H1 (cell line): ENCODE data around the gene SOWAHD. TPM values are rescaled to one million over a fixed set of nuclear protein-coding genes. Genes with fewer than 3 reads are reported as not detected.

ENCODE experiments used
- CTCF ChIA-PET: fragments of 300-600 bp; sonication (Branson Sonifier 250); formaldehyde crosslinking; loops from one replicate; lab custom pipeline; 2021; ENCODE audit not compliant: partially characterized antibody; lab: Charles Lee
- POLR2A ChIA-PET: fragments of 300-600 bp; sonication (Branson Sonifier 250); formaldehyde crosslinking; loops from one replicate; lab custom pipeline; 2021; ENCODE audit warnings: inconsistent platforms; ENCODE audit not compliant: partially characterized antibody; lab: Charles Lee
- DNase-seq, 2 experiments: peaks; one replicate each; pipeline versions ENCODE4 v3.0.0 to v3.0.0-alpha.2; 2010 to 2022; ENCODE audit warnings: low spot score in 2 of 2, low read depth in 1 of 2, mixed read lengths in 1 of 2
- FAIRE-seq: peaks from 2 replicates; lab custom pipeline; 2011; peaks lifted over from hg19 to GRCh38; lab: Jason Lieb, UNC
- H2AFZ ChIP-seq: 2 replicates; pipeline ENCODE4 v1.8.1; 2012; ENCODE audit warnings: low read length, inconsistent platforms
- H2AK5ac ChIP-seq: 2 replicates; pipeline ENCODE4 v1.6.1; 2013; ENCODE audit warnings: low read depth, low read length
- H2BK120ac ChIP-seq: replicated peaks from 2 replicates; pipeline ENCODE3; 2013; ENCODE audit warnings: low read depth, low read length, inconsistent platforms
- H2BK12ac ChIP-seq: 2 replicates; pipeline ENCODE4 v1.6.1; 2013; ENCODE audit warnings: low read depth, low read length
- H2BK15ac ChIP-seq: 2 replicates; pipeline ENCODE4 v1.6.1; 2013; ENCODE audit warnings: low read length
- H2BK20ac ChIP-seq: 2 replicates; pipeline ENCODE4 v1.6.1; 2013; ENCODE audit warnings: low read length
- H2BK5ac ChIP-seq: 2 replicates; pipeline ENCODE4 v1.6.1; 2013; ENCODE audit warnings: low read depth, low read length
- H3K14ac ChIP-seq: 2 replicates; pipeline ENCODE4 v1.6.1; 2013; ENCODE audit warnings: inconsistent platforms; ENCODE audit not compliant: insufficient read length
- H3K18ac ChIP-seq: 2 replicates; pipeline ENCODE4 v1.6.1; 2013; ENCODE audit warnings: low read length; ENCODE audit errors: extremely low read depth
- H3K23ac ChIP-seq: 2 replicates; pipeline ENCODE4 v1.6.1; 2013; ENCODE audit warnings: inconsistent platforms; ENCODE audit not compliant: insufficient read length
- H3K23me2 ChIP-seq: 2 replicates; pipeline ENCODE4 v1.6.1; 2013; ENCODE audit warnings: low read depth, low read length
- H3K27ac ChIP-seq: 2 replicates; pipeline ENCODE4 v1.6.1; 2011; ENCODE audit warnings: low read depth, low read length, inconsistent platforms
- H3K27me3 ChIP-seq, 4 experiments: replicated peaks in 1 of 4; 1 replicate in 1 of 4; 2 replicates in 3 of 4; pipeline versions ENCODE4 v1.6.1 to v1.8.1; 2011 to 2013; ENCODE audit warnings: low read length in 3 of 4, mild to moderate bottlenecking in 3 of 4, inconsistent platforms in 2 of 4, mixed read lengths in 2 of 4, moderate library complexity in 1 of 4; ENCODE audit not compliant: control insufficient read depth in 3 of 4, insufficient read depth in 3 of 4; ENCODE audit errors: extremely low read depth in 1 of 4
- H3K36me3 ChIP-seq, 4 experiments: 2 replicates each; pipeline versions ENCODE4 v1.6.1 to v1.8.1; 2011 to 2013; ENCODE audit warnings: mild to moderate bottlenecking in 4 of 4, low read length in 3 of 4, moderate library complexity in 2 of 4, control low read depth in 1 of 4, inconsistent platforms in 1 of 4; ENCODE audit not compliant: insufficient read depth in 4 of 4, control insufficient read depth in 2 of 4
- H3K4ac ChIP-seq: replicated peaks from 2 replicates; pipeline ENCODE3; 2013; ENCODE audit warnings: low read length, low read depth, mixed read lengths, inconsistent platforms; ENCODE audit not compliant: insufficient read length
- H3K4me1 ChIP-seq, 4 experiments: replicated peaks in 1 of 4; 1 replicate in 1 of 4; 2 replicates in 3 of 4; pipeline versions ENCODE4 v1.6.1 to v1.8.1; 2011 to 2013; ENCODE audit warnings: low read length in 3 of 4, inconsistent platforms in 2 of 4, mixed read lengths in 1 of 4; ENCODE audit not compliant: insufficient read depth in 4 of 4, control insufficient read depth in 3 of 4
- H3K4me2 ChIP-seq, 2 experiments: 2 replicates each; pipeline versions ENCODE4 v1.6.1 to v1.8.1; 2011 to 2013; ENCODE audit warnings: low read depth in 2 of 2, low read length in 2 of 2, control low read depth in 1 of 2, inconsistent platforms in 1 of 2, mild to moderate bottlenecking in 1 of 2; ENCODE audit not compliant: insufficient read depth in 1 of 2
- H3K4me3 ChIP-seq, 4 experiments: fragments of 200-600, 300-600 bp in 1 of 4; sonication (generic), shearing (Covaris generic), sonication (Bioruptor Twin) in 1 of 4; 2 replicates each; pipeline versions ENCODE4 v1.5.1 to v1.8.1; 2011 to 2016; ENCODE audit warnings: low read length in 4 of 4, low read depth in 3 of 4, control low read depth in 2 of 4, inconsistent platforms in 2 of 4, mild to moderate bottlenecking in 2 of 4, mixed read lengths in 1 of 4, moderate library complexity in 1 of 4; ENCODE audit not compliant: insufficient read depth in 2 of 4; ENCODE audit errors: extremely low read depth in 1 of 4
- H3K56ac ChIP-seq: replicated peaks from 2 replicates; pipeline ENCODE3; 2013; ENCODE audit warnings: low read depth, mild to moderate bottlenecking, mixed read lengths, low read length, inconsistent platforms; ENCODE audit not compliant: insufficient read length
- H3K79me1 ChIP-seq: 2 replicates; pipeline ENCODE4 v1.6.1; 2013; ENCODE audit warnings: low read depth, low read length, control low read depth
- H3K79me2 ChIP-seq, 2 experiments: 2 replicates each; pipeline versions ENCODE4 v1.6.1 to v1.8.1; 2012 to 2013; ENCODE audit warnings: low read length in 2 of 2, mild to moderate bottlenecking in 2 of 2, inconsistent platforms in 1 of 2; ENCODE audit not compliant: insufficient read depth in 2 of 2, control insufficient read depth in 1 of 2
- H3K9ac ChIP-seq, 4 experiments: replicated peaks in 1 of 4; 1 replicate in 1 of 4; 2 replicates in 3 of 4; pipeline versions ENCODE4 v1.6.1 to v1.8.1; 2011 to 2013; ENCODE audit warnings: low read depth in 3 of 4, low read length in 3 of 4, control low read depth in 2 of 4, mild to moderate bottlenecking in 2 of 4, moderate library complexity in 2 of 4, inconsistent platforms in 1 of 4; ENCODE audit errors: extremely low read depth in 1 of 4
- H3K9me3 ChIP-seq, 2 experiments: 2 replicates each; pipeline versions ENCODE4 v1.6.1 to v1.8.1; 2012 to 2013; ENCODE audit warnings: mild to moderate bottlenecking in 2 of 2, moderate library complexity in 2 of 2, control low read depth in 1 of 2, inconsistent platforms in 1 of 2, low read depth in 1 of 2, low read length in 1 of 2, mixed read lengths in 1 of 2; ENCODE audit not compliant: insufficient read depth in 2 of 2
- H4K20me1 ChIP-seq, 2 experiments: replicated peaks in 1 of 2; 2 replicates each; pipeline versions ENCODE3 to v1.8.1; 2011 to 2013; ENCODE audit warnings: inconsistent platforms in 2 of 2, low read length in 2 of 2, mild to moderate bottlenecking in 1 of 2; ENCODE audit not compliant: insufficient read depth in 2 of 2, control insufficient read depth in 1 of 2
- H4K5ac ChIP-seq: 2 replicates; pipeline ENCODE4 v1.6.1; 2013; ENCODE audit warnings: low read length, low read depth, mixed read lengths, inconsistent platforms; ENCODE audit not compliant: insufficient read length
- H4K8ac ChIP-seq: 2 replicates; pipeline ENCODE4 v1.8.0; 2013; ENCODE audit warnings: mild to moderate bottlenecking, moderate library complexity, low read length, inconsistent platforms; ENCODE audit not compliant: insufficient read depth; ENCODE audit errors: extremely low read depth
- H4K91ac ChIP-seq: replicated peaks from 2 replicates; pipeline ENCODE3; 2013; ENCODE audit warnings: low read length, mixed read lengths, inconsistent platforms; ENCODE audit not compliant: insufficient read length
- BRCA1 ChIP-seq: IDR thresholded peaks from 2 replicates; pipeline ENCODE4 v1.6.1; 2012; ENCODE audit warnings: low read depth, low read length, improper control_type of control experiment
- CBX8 ChIP-seq: fragments of 300-800, 300-1000 bp; sonication (generic); IDR thresholded peaks from 2 replicates; pipeline ENCODE4 v1.7.1; 2016; ENCODE audit warnings: low read depth, low read length, borderline replicate concordance
- CEBPB ChIP-seq: IDR thresholded peaks from 2 replicates; pipeline ENCODE4 v1.6.1; 2012; ENCODE audit warnings: low read depth, low read length
- CTBP2 ChIP-seq: IDR thresholded peaks from 2 replicates; pipeline ENCODE4 v1.7.0; 2011; ENCODE audit warnings: borderline replicate concordance, mild to moderate bottlenecking, moderate library complexity, mixed read lengths, low read length; ENCODE audit not compliant: insufficient read depth, insufficient read length
- EGR1 ChIP-seq: IDR thresholded peaks from 2 replicates; pipeline ENCODE4 v1.6.1; 2011; ENCODE audit warnings: low read depth, low read length, borderline replicate concordance
- EP300 ChIP-seq, 2 experiments: IDR thresholded peaks; 1 replicate in 1 of 2; 2 replicates in 1 of 2; pipeline ENCODE4 v1.6.1; 2011 to 2012; ENCODE audit warnings: low read depth in 2 of 2, low read length in 2 of 2, mild to moderate bottlenecking in 2 of 2, borderline replicate concordance in 1 of 2, inconsistent platforms in 1 of 2, moderate library complexity in 1 of 2
- KDM4A ChIP-seq: IDR thresholded peaks from one replicate; pipeline ENCODE4 v1.7.1; 2012; ENCODE audit warnings: low read depth, mild to moderate bottlenecking, moderate library complexity, low read length, inconsistent platforms; ENCODE audit not compliant: severe bottlenecking
- MAFK ChIP-seq: IDR thresholded peaks from 2 replicates; pipeline ENCODE4 v1.6.1; 2012; ENCODE audit warnings: low read depth, mild to moderate bottlenecking, improper control_type of control experiment, low read length
- PHF8 ChIP-seq: fragments of 200-600 bp; sonication (generic); conservative IDR thresholded peaks from 2 replicates; pipeline ENCODE4 v1.7.1; 2012; ENCODE audit warnings: low read depth, mild to moderate bottlenecking, inconsistent platforms, low read length, moderate library complexity
- SUZ12 ChIP-seq: fragments of 200-600 bp; sonication (generic); IDR thresholded peaks from 2 replicates; pipeline ENCODE4 v1.6.1; 2012; ENCODE audit warnings: mild to moderate bottlenecking, inconsistent platforms, low read length, moderate library complexity, mixed read lengths
- TBP ChIP-seq: IDR thresholded peaks from 2 replicates; pipeline ENCODE4 v1.6.1; 2011; ENCODE audit warnings: low read depth, low read length, improper control_type of control experiment
- TEAD4 ChIP-seq: IDR thresholded peaks from 2 replicates; pipeline ENCODE4 v1.6.1; 2012; ENCODE audit warnings: low read depth, low read length, inconsistent platforms, mixed read lengths
- WGBS, 2 experiments: shearing (Covaris generic) in 1 of 2; methylation state at CpG; one replicate each; pipeline versions ENCODE4 v1.1.6 to v1.1.7; 2013 to 2015; ENCODE audit warnings: low lambda C conversion rate in 2 of 2, mixed read lengths in 2 of 2, inconsistent platforms in 1 of 2, low coverage in 1 of 2, missing lambda C conversion rate in 1 of 2; ENCODE audit not compliant: insufficient replicate concordance in 2 of 2, insufficient coverage in 1 of 2, insufficient read length in 1 of 2; ENCODE audit errors: extremely low coverage in 1 of 2, missing lambda C conversion rate in 1 of 2; 5-methylcytosine and 5-hydroxymethylcytosine counted together
- polyA plus RNA-seq, 7 experiments: library from polyadenylated mRNA; depleted of rRNA in 3 of 7; stranded (reverse) in 5 of 7; unstranded in 2 of 7; fragments of >200 nt in 5 of 7; fragments of 200-250 nt in 2 of 7; gene quantifications; 1 replicate in 5 of 7; 2 replicates in 1 of 7; 4 replicates in 1 of 7; pipeline versions ENCODE4 v1.2.1 to v1.2.3, GENCODE V29; 2011 to 2013; ENCODE audit warnings: missing spikeins in 2 of 7, mixed read lengths in 2 of 7
- total RNA-seq: library from RNA; stranded (reverse); fragmentation: NEBNext Ultra II Directional; extraction: Animal tissue kit (Norgen Biotek cat#: 25700); gene quantifications from 2 replicates; pipeline ENCODE4 v1.2.1, GENCODE V29; 2021

The SOWAHD gene
- total and polyA plus RNA-seq, 2 of the 8 experiments (the other 6 are each of a cell fraction or from before 2014, with no cell fraction given) = 1.7 to 2.9 TPM

- H4K5ac ChIP-seq = no peak overlapping the region
- H3K27ac ChIP-seq = no peak overlapping the region
- H3K18ac ChIP-seq = no peak overlapping the region
- no peak overlapping the region for H4K8ac ChIP-seq
- no peak overlapping the region for H2BK15ac ChIP-seq
- H3K4me2 ChIP-seq = no peak overlapping the region
- no peaks in the 10 kb centered on the region for H3K9me3 ChIP-seq
- no peak for TF ChIP-seq MAFK
- no peak for TF ChIP-seq SUZ12
- no peak for TF ChIP-seq CTBP2
- TF ChIP-seq TEAD4 = no peak
- TF ChIP-seq EGR1 = no peak
- no peak for TF ChIP-seq CEBPB
- TF ChIP-seq EP300 (IDR thresholded peaks at IDR 0.05; ENCODE audit: borderline replicate concordance in 1 of 2, low read depth in 2 of 2, low read length in 2 of 2) = no peak
- TF ChIP-seq TBP = no peak
- TF ChIP-seq CBX8 = no peak
- TF ChIP-seq PHF8 = no peak
- TF ChIP-seq KDM4A = no peak
- no peak for TF ChIP-seq BRCA1
- peaks cover 0 to 2% (median 0%) of the 10 kb centered on the region in 4 experiments; a peak in 1 of 7 replicates for H3K4me1 ChIP-seq
- H4K20me1 ChIP-seq = peaks cover 0 to 2% of the 10 kb centered on the region in 2 experiments
- no peaks in the 10 kb centered on the region for H3K79me1 ChIP-seq
- no peak overlapping the region for H3K56ac ChIP-seq
- WGBS, 2 experiments = 96 to 100% methylated on average over 2 to 15 of the region's 15 CpGs
- no peak overlapping the region for H2BK5ac ChIP-seq
- FAIRE-seq (no peak), DNase-seq (no peak)
- no peaks in the 10 kb centered on the region for H3K23me2 ChIP-seq
- peaks cover 0 to under 1% (median 0%) of the 10 kb centered on the region in 4 experiments; a peak in 1 of 8 replicates for H3K36me3 ChIP-seq
- H3K79me2 ChIP-seq = no peaks in the 10 kb centered on the region
- H3K4me3 ChIP-seq = no peak overlapping the region
- POLR2A ChIA-PET = interaction anchor here (0.8 to 2.7 kb wide), 10 partner anchors 9 to 186 kb away, joined by 3 to 22 read pairs (median 4); partner anchors contain the start of genes RPL39 and UPF3B
- no peak overlapping the region; the same call in 1 of the 2 replicates for H2BK12ac ChIP-seq
- H2BK20ac ChIP-seq = no peak overlapping the region
- no peak overlapping the region for H3K9ac ChIP-seq
- H2AFZ ChIP-seq = no peak overlapping the region
- H2AK5ac ChIP-seq = no peak overlapping the region
- no peak overlapping the region for H2BK120ac ChIP-seq
- CTCF ChIA-PET = interaction anchor here (1.1 to 3.6 kb wide), 5 partner anchors 9 to 259 kb away, joined by 3 to 12 read pairs (median 6); partner anchors contain the start of gene SOWAHD
- H4K91ac ChIP-seq = no peak overlapping the region
- H3K14ac ChIP-seq = no peak overlapping the region
- no peaks in the 10 kb centered on the region for H3K27me3 ChIP-seq
- H3K4ac ChIP-seq = no peak overlapping the region
- no peak overlapping the region for H3K23ac ChIP-seq
Observed at GRCh38 chrX:119775517-119776238, 17.3 kb downstream of the SOWAHD start.
